GM23248 (cell line): ENCODE data around the gene POLN. TPM values are rescaled to one million over a fixed set of nuclear protein-coding genes. Genes with fewer than 3 reads are reported as not detected.

Source experiments
- DNase-seq: peaks from one replicate; pipeline ENCODE4 v3.0.0-alpha.2; 2015
- H2AFZ ChIP-seq: fragments of 200-600 bp; sonication (generic); 2 replicates; pipeline ENCODE4 v1.6.1; 2016; ENCODE audit warnings: antibody characterized with exemption
- H3F3A ChIP-seq: fragments of 200-600 bp; sonication (generic); 2 replicates; pipeline ENCODE4 v1.6.1; 2016; ENCODE audit warnings: mild to moderate bottlenecking, antibody characterized with exemption, mixed run types; ENCODE audit not compliant: insufficient read depth
- H3K27ac ChIP-seq: fragments of 200-600 bp; sonication (generic); 2 replicates; pipeline ENCODE4 v1.5.1; 2016; ENCODE audit warnings: mild to moderate bottlenecking
- H3K27me3 ChIP-seq: fragments of 200-600 bp; sonication (generic); replicated peaks from 2 replicates; pipeline ENCODE4 v1.6.1; 2016; ENCODE audit warnings: mild to moderate bottlenecking; ENCODE audit not compliant: insufficient read depth
- H3K36me3 ChIP-seq: fragments of 200-600 bp; sonication (generic); 2 replicates; pipeline ENCODE4 v1.6.1; 2016; ENCODE audit warnings: low read depth, mild to moderate bottlenecking
- H3K4me1 ChIP-seq: fragments of 200-600 bp; sonication (generic); 2 replicates; pipeline ENCODE4 v1.6.1; 2016; ENCODE audit warnings: mild to moderate bottlenecking; ENCODE audit not compliant: insufficient read depth
- H3K4me2 ChIP-seq: fragments of 200-600 bp; sonication (generic); one replicate; pipeline ENCODE4 v1.6.1; 2016; ENCODE audit warnings: mild to moderate bottlenecking; ENCODE audit not compliant: unreplicated experiment
- H3K4me3 ChIP-seq: fragments of 200-600 bp; sonication (generic); 2 replicates; pipeline ENCODE4 v1.5.1; 2016; ENCODE audit warnings: mild to moderate bottlenecking
- H3K79me2 ChIP-seq: fragments of 200-600 bp; sonication (generic); 2 replicates; pipeline ENCODE4 v1.6.1; 2016; ENCODE audit warnings: mild to moderate bottlenecking; ENCODE audit not compliant: insufficient read depth
- H3K9ac ChIP-seq: fragments of 200-600 bp; sonication (generic); 2 replicates; pipeline ENCODE4 v1.6.1; 2016; ENCODE audit warnings: mild to moderate bottlenecking
- H3K9me2 ChIP-seq: fragments of 200-600 bp; sonication (generic); 2 replicates; pipeline ENCODE4 v1.6.1; 2016; ENCODE audit warnings: mixed run types, mild to moderate bottlenecking, moderate library complexity; ENCODE audit not compliant: insufficient read depth
- H3K9me3 ChIP-seq: fragments of 200-600 bp; sonication (generic); one replicate; pipeline ENCODE4 v1.6.1; 2017; ENCODE audit warnings: low read depth
- H4K20me1 ChIP-seq: fragments of 200-600 bp; sonication (generic); 2 replicates; pipeline ENCODE4 v1.6.0; 2016; ENCODE audit not compliant: insufficient read depth
- EZH2 ChIP-seq: fragments of 200-600 bp; sonication (generic); IDR thresholded peaks from 2 replicates; pipeline ENCODE4 v1.6.1; 2018; ENCODE audit warnings: antibody characterized with exemption, mild to moderate bottlenecking; ENCODE audit not compliant: insufficient read depth, poor library complexity, severe bottlenecking
- EZH2phosphoT487 ChIP-seq: fragments of 200-600 bp; sonication (generic); IDR thresholded peaks from 2 replicates; pipeline ENCODE4 v1.6.1; 2018; ENCODE audit warnings: antibody characterized with exemption, moderate library complexity, mild to moderate bottlenecking, low read depth; ENCODE audit not compliant: insufficient read depth
- WGBS, 2 experiments: methylation state at CpG; one replicate each; pipeline ENCODE4 v1.1.6; 2015 to 2017; ENCODE audit warnings: low lambda C conversion rate in 2 of 2, low coverage in 1 of 2; ENCODE audit errors: missing lambda C conversion rate in 2 of 2; 5-methylcytosine and 5-hydroxymethylcytosine counted together
- in situ Hi-C: fragments of 300-500 bp; cut with MboI; formaldehyde crosslinking; loops from 2 replicates; pipeline ENCODE4 v1.15.0; 2020
- polyA plus RNA-seq: library from polyadenylated mRNA; unstranded; fragments of >200 nt; fragmentation: Nextera tagmentation; extraction: Ambion mirVana; gene quantifications from 2 replicates; pipeline ENCODE4 v1.2.1, GENCODE V29; 2016
- total RNA-seq: library from RNA; depleted of rRNA; stranded (reverse); fragments of >200 nt; shearing (Covaris generic); gene quantifications from 2 replicates; pipeline ENCODE4 v1.2.3, GENCODE V29; 2014

The POLN gene
- total and polyA plus RNA-seq, 2 experiments from 2014 or later = 1.6 to 3.9 TPM

DNA sequence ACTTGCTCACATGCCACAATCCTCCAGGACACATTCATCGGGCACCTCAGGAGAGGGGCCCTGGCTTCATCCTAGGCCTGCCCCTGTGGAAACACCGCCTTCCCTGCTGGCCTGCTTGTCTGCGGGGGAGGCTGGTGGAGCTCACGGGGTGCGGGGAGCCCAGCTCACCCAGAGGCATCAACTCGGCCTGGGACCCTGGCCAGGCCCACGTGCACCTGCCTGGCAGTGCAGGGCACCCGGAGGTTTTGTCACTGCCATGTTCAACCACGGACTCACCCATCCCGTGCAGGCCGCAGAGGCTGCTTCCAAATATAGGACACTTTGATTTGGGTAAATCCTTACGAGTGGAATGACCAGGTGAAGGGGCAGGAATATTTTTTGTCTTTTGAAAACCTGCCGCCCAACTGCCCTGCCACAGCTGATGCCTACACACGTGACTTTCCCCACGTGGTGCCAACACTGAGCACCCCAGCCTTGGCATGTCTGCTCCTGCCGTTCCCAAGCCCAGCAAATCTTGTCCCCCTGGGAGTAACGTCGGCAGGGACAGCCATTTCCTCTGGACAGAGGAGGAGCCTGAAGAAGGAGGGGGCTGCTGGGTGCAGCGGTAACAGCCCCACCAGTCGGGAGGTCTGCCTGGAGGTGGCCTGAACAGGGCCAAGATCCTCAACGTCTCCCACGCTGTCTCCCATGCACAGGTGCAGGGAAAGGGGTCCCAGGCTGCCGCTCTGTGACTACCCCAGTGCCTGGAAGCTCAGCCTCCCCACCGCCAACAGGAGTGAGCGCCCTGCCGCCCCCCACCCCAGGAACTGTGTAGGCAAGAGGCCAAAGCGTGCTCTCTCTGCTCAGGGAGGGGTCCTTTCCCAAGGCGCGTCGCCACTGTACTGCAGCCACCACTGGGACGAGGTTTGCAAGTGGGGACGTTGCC lies 11.5 kb upstream of the POLN start:
- Histone ChIP-seq H3F3A (no peaks in the 10 kb centered on the region), H3K4me3 (no peak overlapping the region), H3K9me3 (no peaks in the 10 kb centered on the region), H3K27me3 (no peaks in the 10 kb centered on the region), H2AFZ (no peak overlapping the region), H3K4me2 (no peak overlapping the region), H3K36me3 (peaks cover 4% of the 10 kb centered on the region; the same call in 1 of the 2 replicates), H3K9me2 (no peaks in the 10 kb centered on the region), H3K4me1 (no peaks in the 10 kb centered on the region), H3K9ac (no peak overlapping the region), H4K20me1 (no peaks in the 10 kb centered on the region; the same call in 1 of the 2 replicates), H3K79me2 (peaks cover 50% of the 10 kb centered on the region), H3K27ac (no peak overlapping the region)
- WGBS, 2 experiments = 79 to 80% methylated on average over 31 to 32 of the region's 32 CpGs
- TF ChIP-seq EZH2 (no peak), EZH2phosphoT487 (no peak)
- in situ Hi-C loops = no loop called here
- DNase-seq = no peak

DNA sequence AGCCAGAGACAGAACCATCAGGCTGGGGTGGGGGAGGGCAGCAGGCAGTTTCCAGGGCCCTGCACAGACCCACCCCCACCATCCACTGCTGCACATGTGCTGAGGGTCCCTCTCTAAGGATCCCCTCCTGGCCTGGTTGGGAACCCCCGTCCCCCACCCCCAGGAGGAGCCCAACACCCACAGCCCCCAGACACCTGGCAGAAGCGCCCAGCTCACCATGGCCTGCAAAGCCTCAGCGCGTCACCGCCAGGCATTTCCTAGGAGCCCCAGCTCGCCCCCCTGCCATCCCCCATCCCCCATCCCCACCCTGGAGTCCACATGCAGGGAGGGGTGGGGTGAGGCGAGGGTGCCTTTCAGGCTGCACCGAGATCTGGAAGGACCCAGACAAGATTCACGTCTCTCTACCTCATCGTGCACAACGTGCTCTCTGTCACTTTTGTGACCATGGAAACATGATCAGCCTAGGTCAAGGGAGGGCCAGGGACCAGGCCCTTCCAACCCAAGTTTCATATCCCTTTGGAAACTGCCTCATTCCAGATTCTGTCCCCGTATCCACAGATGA lies 10.7 kb upstream of the POLN start:
- H3K9ac ChIP-seq = no peak overlapping the region
- no peaks in the 10 kb centered on the region for H3K4me1 ChIP-seq
- TF ChIP-seq EZH2 (no peak), EZH2phosphoT487 (no peak)
- in situ Hi-C loops = no loop called here
- peaks cover 42% of the 10 kb centered on the region for H3K79me2 ChIP-seq
- 78 to 83% methylated on average over 6 to 12 of the region's 12 CpGs for WGBS, 2 experiments
- no peaks in the 10 kb centered on the region for H3K9me2 ChIP-seq
- H2AFZ ChIP-seq = no peak overlapping the region
- H3K4me3 ChIP-seq = no peak overlapping the region
- H3K4me2 ChIP-seq = no peak overlapping the region
- no peaks in the 10 kb centered on the region; the same call in 1 of the 2 replicates for H4K20me1 ChIP-seq
- no peaks in the 10 kb centered on the region for H3K27me3 ChIP-seq
- H3F3A ChIP-seq = no peaks in the 10 kb centered on the region
- DNase-seq = no peak
- H3K36me3 ChIP-seq = peaks cover 4% of the 10 kb centered on the region; the same call in 1 of the 2 replicates
- H3K9me3 ChIP-seq = no peaks in the 10 kb centered on the region
- no peak overlapping the region for H3K27ac ChIP-seq

DNA sequence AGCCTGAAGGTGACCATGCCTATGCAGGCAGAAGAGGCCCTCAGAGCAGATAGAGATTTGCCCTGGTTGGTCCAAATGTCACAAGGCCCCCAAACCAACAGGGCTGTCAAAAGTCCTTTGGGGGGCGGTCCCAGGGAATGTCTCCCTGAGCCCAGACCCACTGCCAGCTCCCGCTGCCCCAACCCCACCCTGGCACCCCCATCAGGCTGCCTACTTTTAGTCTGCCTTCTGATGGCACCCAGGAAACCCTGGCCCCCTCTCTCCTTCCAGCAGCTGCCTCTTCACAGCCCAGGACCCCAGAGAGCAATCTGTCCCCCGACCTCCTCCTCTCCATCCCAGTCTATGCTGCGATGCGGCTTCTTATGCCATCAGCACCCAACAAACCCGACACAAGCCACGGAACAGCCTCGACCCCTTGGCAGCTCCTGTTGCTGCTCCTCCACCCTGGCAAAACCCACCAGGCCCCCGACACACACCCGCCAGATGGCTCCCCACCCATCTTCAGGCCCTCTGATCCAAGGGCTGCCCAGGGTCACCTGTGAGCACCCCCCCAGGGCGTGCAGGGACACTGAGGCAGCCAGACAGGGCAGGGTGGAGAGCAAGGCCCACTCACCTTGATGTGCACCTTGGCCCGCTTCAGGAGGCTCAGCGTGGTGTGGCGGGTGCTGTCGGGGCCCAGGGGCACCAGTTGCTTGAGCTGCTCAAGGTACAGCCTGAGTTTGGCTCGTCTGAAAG lies 10.0 kb upstream of the POLN start:
- no peak for TF ChIP-seq EZH2
- TF ChIP-seq EZH2phosphoT487 = no peak

DNA sequence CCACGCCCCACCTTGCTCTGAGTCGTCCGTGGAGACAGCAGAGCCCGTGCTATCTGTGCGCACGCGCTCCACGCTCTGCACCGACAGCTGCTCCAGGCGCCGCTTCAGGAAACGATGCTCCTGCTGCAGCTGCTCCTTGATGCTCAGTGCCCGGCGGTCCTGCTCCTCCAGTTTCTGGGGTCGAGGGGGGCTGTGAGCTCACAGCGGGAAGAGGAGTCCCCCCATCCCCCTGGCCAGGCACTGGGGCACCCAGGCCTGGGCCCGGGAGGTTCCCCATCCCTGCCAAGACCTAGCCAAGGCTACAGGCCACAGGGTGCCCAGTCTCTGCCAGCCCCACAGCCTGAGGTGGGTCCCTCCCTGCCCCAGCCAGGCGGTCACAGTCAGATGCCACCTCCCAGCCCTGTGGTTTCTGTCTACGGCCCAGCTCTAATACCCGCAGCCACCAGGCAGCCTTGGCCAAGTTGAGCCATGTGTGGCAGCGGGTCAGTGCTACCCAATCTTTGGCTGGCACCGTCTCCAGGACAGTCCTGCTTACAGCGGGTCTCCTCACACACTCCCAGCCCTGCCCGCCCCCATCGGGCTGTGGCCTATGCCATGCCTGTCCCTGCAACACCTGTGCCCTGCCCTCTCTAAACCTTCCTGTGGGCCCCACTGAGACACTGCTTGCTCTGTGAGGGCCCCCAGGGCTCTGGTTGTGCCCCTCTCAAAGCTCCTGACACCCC lies 9.3 kb upstream of the POLN start:
- Histone ChIP-seq H3F3A (no peaks in the 10 kb centered on the region), H3K9me3 (no peaks in the 10 kb centered on the region), H3K9ac (no peak overlapping the region), H3K27ac (no peak overlapping the region), H2AFZ (no peak overlapping the region), H3K4me3 (no peak overlapping the region), H4K20me1 (no peaks in the 10 kb centered on the region; the same call in 1 of the 2 replicates), H3K79me2 (peaks cover 30% of the 10 kb centered on the region), H3K9me2 (no peaks in the 10 kb centered on the region), H3K4me2 (no peak overlapping the region), H3K4me1 (no peaks in the 10 kb centered on the region), H3K27me3 (no peaks in the 10 kb centered on the region), H3K36me3 (peaks cover 4% of the 10 kb centered on the region; the same call in 1 of the 2 replicates)
- in situ Hi-C loops = no loop called here
- no peak for DNase-seq
- WGBS, 2 experiments = 93 to 95% methylated on average over 20 to 25 of the region's 25 CpGs
- TF ChIP-seq EZH2phosphoT487 = no peak
- no peak for TF ChIP-seq EZH2

More for the DNA sequence above, 10.0 kb upstream of the POLN start:
- no peaks in the 10 kb centered on the region for H3K27me3 ChIP-seq
- H4K20me1 ChIP-seq = no peaks in the 10 kb centered on the region; the same call in 1 of the 2 replicates
- in situ Hi-C loops = no loop called here
- no peak overlapping the region for H2AFZ ChIP-seq
- peaks cover 35% of the 10 kb centered on the region for H3K79me2 ChIP-seq
- H3K4me2 ChIP-seq = no peak overlapping the region
- H3K36me3 ChIP-seq = peaks cover 4% of the 10 kb centered on the region; the same call in 1 of the 2 replicates
- WGBS, 2 experiments = 95 to 96% methylated on average over 15 to 16 of the region's 16 CpGs
- H3F3A ChIP-seq = no peaks in the 10 kb centered on the region
- no peak for DNase-seq
- no peaks in the 10 kb centered on the region for H3K4me1 ChIP-seq
- no peak overlapping the region for H3K4me3 ChIP-seq
- H3K9me3 ChIP-seq = no peaks in the 10 kb centered on the region
- no peak overlapping the region for H3K27ac ChIP-seq
- no peak overlapping the region for H3K9ac ChIP-seq
- H3K9me2 ChIP-seq = no peaks in the 10 kb centered on the region
